ENCODE data around the gene MDM2.
"Not testable (repeated sequence)": the region's sequence is repeated elsewhere in the genome, so short reads cannot be mapped to it uniquely, and the experiment has no call there.

DNA sequence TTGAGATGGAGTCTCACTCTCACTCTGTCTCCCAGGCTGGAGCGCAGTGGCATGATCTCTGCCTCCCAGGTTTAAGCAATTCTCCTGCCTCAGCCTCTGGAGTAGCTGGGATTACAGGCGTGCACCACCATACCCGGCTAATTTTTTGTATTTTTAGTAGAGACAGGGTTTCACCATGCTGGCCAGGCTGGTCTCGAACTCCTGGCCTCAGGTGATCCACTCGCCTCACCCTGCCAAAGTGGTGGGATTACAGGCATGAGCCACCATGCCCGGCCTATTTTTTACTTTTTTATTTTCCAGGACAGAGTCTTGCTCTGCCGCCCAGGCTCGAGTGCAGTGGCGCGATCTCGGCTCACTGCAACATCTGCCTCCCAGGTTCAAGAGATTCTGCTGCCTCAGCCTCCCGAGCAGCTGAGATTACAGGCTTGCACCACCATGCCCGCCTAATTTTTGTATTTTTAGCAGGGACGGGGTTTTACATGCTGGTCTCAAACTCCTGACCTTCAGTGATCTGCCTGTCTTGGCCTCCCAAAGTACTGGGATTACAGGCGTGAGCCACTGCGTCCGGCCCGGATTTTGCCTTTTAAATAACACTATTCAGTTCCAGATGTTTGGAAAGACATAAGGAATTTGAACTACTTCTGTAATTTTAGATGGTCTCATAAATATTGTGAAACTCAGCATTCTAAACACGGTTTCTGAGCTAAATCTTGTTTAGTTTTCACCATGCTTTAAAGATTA, 4.9 kb upstream of the MDM2 start:
- TF ChIP-seq, protein P1, sequence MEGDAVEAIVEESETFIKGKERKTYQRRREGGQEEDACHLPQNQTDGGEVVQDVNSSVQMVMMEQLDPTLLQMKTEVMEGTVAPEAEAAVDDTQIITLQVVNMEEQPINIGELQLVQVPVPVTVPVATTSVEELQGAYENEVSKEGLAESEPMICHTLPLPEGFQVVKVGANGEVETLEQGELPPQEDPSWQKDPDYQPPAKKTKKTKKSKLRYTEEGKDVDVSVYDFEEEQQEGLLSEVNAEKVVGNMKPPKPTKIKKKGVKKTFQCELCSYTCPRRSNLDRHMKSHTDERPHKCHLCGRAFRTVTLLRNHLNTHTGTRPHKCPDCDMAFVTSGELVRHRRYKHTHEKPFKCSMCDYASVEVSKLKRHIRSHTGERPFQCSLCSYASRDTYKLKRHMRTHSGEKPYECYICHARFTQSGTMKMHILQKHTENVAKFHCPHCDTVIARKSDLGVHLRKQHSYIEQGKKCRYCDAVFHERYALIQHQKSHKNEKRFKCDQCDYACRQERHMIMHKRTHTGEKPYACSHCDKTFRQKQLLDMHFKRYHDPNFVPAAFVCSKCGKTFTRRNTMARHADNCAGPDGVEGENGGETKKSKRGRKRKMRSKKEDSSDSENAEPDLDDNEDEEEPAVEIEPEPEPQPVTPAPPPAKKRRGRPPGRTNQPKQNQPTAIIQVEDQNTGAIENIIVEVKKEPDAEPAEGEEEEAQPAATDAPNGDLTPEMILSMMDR (IDR thresholded peaks at IDR 0.05): not testable (repeated sequence)
- not testable (repeated sequence) for TF ChIP-seq POLR2A (IDR thresholded peaks at IDR 0.05)

Data from tibial nerve (tissue), 3 donors.